Nephron progenitor cell (in vitro differentiated cells): ENCODE measurements around the gene CD22.

ENCODE experiments used
- DNase-seq: peaks from one replicate; pipeline ENCODE4 v3.0.0; 2021
- H3K27ac Mint-ChIP-seq: 2 replicates; pipeline ENCODE4 v1.8.0; 2021; ENCODE audit warnings: mild to moderate bottlenecking, moderate library complexity, mixed read lengths
- H3K27me3 Mint-ChIP-seq: 2 replicates; pipeline ENCODE4 v1.8.0; 2021; ENCODE audit warnings: mild to moderate bottlenecking, low read depth, mixed read lengths; ENCODE audit not compliant: poor library complexity
- H3K36me3 Mint-ChIP-seq: 2 replicates; pipeline ENCODE4 v1.8.0; 2021; ENCODE audit warnings: low read depth, mixed read lengths
- H3K4me1 Mint-ChIP-seq: 2 replicates; pipeline ENCODE4 v1.8.0; 2021; ENCODE audit warnings: mixed read lengths
- H3K4me3 Mint-ChIP-seq: 2 replicates; pipeline ENCODE4 v1.8.0; 2021; ENCODE audit warnings: mild to moderate bottlenecking, moderate library complexity, mixed read lengths
- H3K9me3 Mint-ChIP-seq: 2 replicates; pipeline ENCODE4 v1.8.0; 2021; ENCODE audit warnings: mild to moderate bottlenecking, moderate library complexity, mixed read lengths
- CTCF ChIP-seq: fragments of 200-600 bp; sonication (generic); IDR thresholded peaks from 2 replicates; pipeline ENCODE4 v1.5.0; 2021; ENCODE audit warnings: antibody characterized with exemption

Gene CD22

GRCh38 chr19:35294328-35294727, 34.7 kb upstream of the CD22 start:
- Mint-ChIP-seq H3K27me3 (peaks cover 13% of the 10 kb centered on the region), H3K27ac (no peak overlapping the region), H3K9me3 (no peaks in the 10 kb centered on the region), H3K4me3 (no peak overlapping the region), H3K4me1 (peaks cover 15% of the 10 kb centered on the region), H3K36me3 (no peaks in the 10 kb centered on the region)
- no peak for DNase-seq
- TF ChIP-seq CTCF, result no peak

- Mint-ChIP-seq H3K4me1 (peaks cover 12% of the 10 kb centered on the region), H3K27ac (no peak overlapping the region), H3K9me3 (no peaks in the 10 kb centered on the region), H3K4me3 (no peak overlapping the region), H3K27me3 (peaks cover 13% of the 10 kb centered on the region), H3K36me3 (no peaks in the 10 kb centered on the region)
- no peak for DNase-seq
- TF ChIP-seq CTCF, result no peak
These were observed 33.9 kb upstream of the CD22 start for GRCh38 chr19:35294859-35295791.

- no peaks in the 10 kb centered on the region for H3K9me3 Mint-ChIP-seq
These were observed 33.1 kb upstream of the CD22 start for GRCh38 chr19:35295792-35296462.

GRCh38 chr19:35296644-35297514, 32.1 kb upstream of the CD22 start:
- peaks cover 7% of the 10 kb centered on the region for H3K4me1 Mint-ChIP-seq
- H3K9me3 Mint-ChIP-seq, result no peaks in the 10 kb centered on the region
- no peak overlapping the region for H3K27ac Mint-ChIP-seq
- no peak for TF ChIP-seq CTCF
- no peaks in the 10 kb centered on the region for H3K36me3 Mint-ChIP-seq
- H3K27me3 Mint-ChIP-seq, result peaks cover 11% of the 10 kb centered on the region
- no peak overlapping the region for H3K4me3 Mint-ChIP-seq
- DNase-seq, result no peak

More at GRCh38 chr19:35295792-35296462, 33.1 kb upstream of the CD22 start:
- H3K36me3 Mint-ChIP-seq, result no peaks in the 10 kb centered on the region
- H3K4me1 Mint-ChIP-seq, result peaks cover 7% of the 10 kb centered on the region
- no peak overlapping the region for H3K27ac Mint-ChIP-seq
- H3K4me3 Mint-ChIP-seq, result no peak overlapping the region
- peaks cover 11% of the 10 kb centered on the region for H3K27me3 Mint-ChIP-seq
- no peak for DNase-seq
- TF ChIP-seq CTCF, result no peak

- H3K9me3 Mint-ChIP-seq, result no peaks in the 10 kb centered on the region
- H3K4me3 Mint-ChIP-seq, result no peak overlapping the region
- no peaks in the 10 kb centered on the region for H3K36me3 Mint-ChIP-seq
- TF ChIP-seq CTCF, result no peak
- DNase-seq, result no peak
- H3K27me3 Mint-ChIP-seq, result peaks cover 11% of the 10 kb centered on the region
- no peak overlapping the region for H3K27ac Mint-ChIP-seq
- peaks cover 7% of the 10 kb centered on the region for H3K4me1 Mint-ChIP-seq
These were observed 31.5 kb upstream of the CD22 start for GRCh38 chr19:35297515-35297848.
